ENCODE results near the gene FCF1.

Gene FCF1

GRCh38 chr14:74684434-74684833 lies 28.5 kb upstream of the FCF1 start:
- no peak for DNase-seq (ENCODE audit: low spot score)
- ChIA-PET CTCF (interaction anchor here (1.2 kb wide), 1 partner anchor 75 kb away, joined by 3 read pairs; no protein-coding TSS in a partner anchor), POLR2A (ENCODE audit: low non-redundant PET) (no interaction called here)

GRCh38 chr14:74685056-74685455 lies 27.9 kb upstream of the FCF1 start:
- no peak overlapping the region for H3K27ac ChIP-seq
- no peak for TF ChIP-seq CTCF (conservative IDR thresholded peaks at IDR 0.05; ENCODE audit: low read depth)
- ChIA-PET CTCF (interaction anchor here (1.0 kb wide), 1 partner anchor 76 kb away, joined by 3 read pairs; no protein-coding TSS in a partner anchor), POLR2A (ENCODE audit: low non-redundant PET) (no interaction called here)
- DNase-seq (ENCODE audit: low spot score), result no peak

More at GRCh38 chr14:74684434-74684833, 28.5 kb upstream of the FCF1 start:
- no peak for TF ChIP-seq CTCF (conservative IDR thresholded peaks at IDR 0.05; ENCODE audit: low read depth)
- H3K27ac ChIP-seq, result no peak overlapping the region

- no peak for TF ChIP-seq CTCF (conservative IDR thresholded peaks at IDR 0.05; ENCODE audit: low read depth)
- ChIA-PET CTCF (interaction anchor here (0.5 to 1.0 kb wide), 2 partner anchors 77 to 332 kb away, joined by 3 read pairs; no protein-coding TSS in a partner anchor), POLR2A (ENCODE audit: low non-redundant PET) (no interaction called here)
- DNase-seq (ENCODE audit: low spot score), result no peak
- H3K27ac ChIP-seq, result no peak overlapping the region
Measured at GRCh38 chr14:74685921-74686678, 26.8 kb upstream of the FCF1 start.

GRCh38 chr14:74691456-74691855 lies 21.5 kb upstream of the FCF1 start:
- H3K27ac ChIP-seq, result no peak overlapping the region
- CTCF ChIA-PET, result interaction anchor here (0.9 kb wide), 1 partner anchor 103 kb away, joined by 4 read pairs; no protein-coding TSS in a partner anchor

GRCh38 chr14:74693191-74693590 lies 19.8 kb upstream of the FCF1 start:
- ChIA-PET CTCF (no interaction called here), POLR2A (ENCODE audit: low non-redundant PET) (no interaction called here)
- no peak overlapping the region for H3K27ac ChIP-seq
- no peak for TF ChIP-seq CTCF (conservative IDR thresholded peaks at IDR 0.05; ENCODE audit: low read depth)
- DNase-seq (ENCODE audit: low spot score), result no peak

More at GRCh38 chr14:74691456-74691855, 21.5 kb upstream of the FCF1 start:
- POLR2A ChIA-PET (ENCODE audit: low non-redundant PET), result no interaction called here
- no peak for DNase-seq (ENCODE audit: low spot score)
- TF ChIP-seq CTCF (conservative IDR thresholded peaks at IDR 0.05; ENCODE audit: low read depth), result no peak

- no peak for DNase-seq (ENCODE audit: low spot score)
- H3K27ac ChIP-seq, result no peak overlapping the region
- POLR2A ChIA-PET (ENCODE audit: low non-redundant PET), result no interaction called here
- no peak for TF ChIP-seq CTCF (conservative IDR thresholded peaks at IDR 0.05; ENCODE audit: low read depth)
- CTCF ChIA-PET, result no interaction called here
Measured at GRCh38 chr14:74695406-74695805, 17.5 kb upstream of the FCF1 start.
